ENCODE data around the gene SLFN12L.

DNA sequence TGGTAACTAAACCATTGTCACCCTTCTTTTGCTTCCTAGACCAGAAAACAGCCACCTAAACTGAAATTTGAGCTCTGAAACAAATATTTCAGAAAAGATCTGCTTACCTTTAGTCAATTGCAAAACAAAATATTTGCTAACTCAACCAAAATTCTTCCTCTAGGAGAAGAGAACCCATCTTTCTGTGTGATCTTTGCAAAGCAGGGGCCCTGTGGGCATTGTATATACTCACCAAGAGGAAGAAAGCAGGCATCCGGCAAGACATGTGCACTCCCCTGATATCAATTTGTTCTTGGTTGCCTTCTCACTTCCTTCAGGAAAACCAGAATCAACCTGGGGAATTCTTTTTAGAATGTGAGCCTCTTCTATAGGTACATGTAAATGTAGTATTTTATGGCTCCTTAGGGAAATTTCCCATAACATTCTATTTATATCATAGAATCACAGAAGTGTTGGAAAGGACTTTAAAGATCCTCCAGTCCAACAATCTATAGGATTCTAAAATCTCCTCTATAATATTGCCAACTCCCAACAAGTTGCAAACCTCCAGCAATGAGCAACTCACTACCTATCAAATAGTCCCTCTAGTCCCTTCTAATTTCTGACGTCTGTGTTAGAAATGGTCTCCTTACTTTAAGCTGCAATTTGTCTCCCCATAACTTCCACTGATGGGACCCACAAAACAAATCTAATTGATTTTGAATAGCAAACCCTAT, 22.2 kb upstream of the SLFN12L start:
- TF ChIP-seq, protein P1, sequence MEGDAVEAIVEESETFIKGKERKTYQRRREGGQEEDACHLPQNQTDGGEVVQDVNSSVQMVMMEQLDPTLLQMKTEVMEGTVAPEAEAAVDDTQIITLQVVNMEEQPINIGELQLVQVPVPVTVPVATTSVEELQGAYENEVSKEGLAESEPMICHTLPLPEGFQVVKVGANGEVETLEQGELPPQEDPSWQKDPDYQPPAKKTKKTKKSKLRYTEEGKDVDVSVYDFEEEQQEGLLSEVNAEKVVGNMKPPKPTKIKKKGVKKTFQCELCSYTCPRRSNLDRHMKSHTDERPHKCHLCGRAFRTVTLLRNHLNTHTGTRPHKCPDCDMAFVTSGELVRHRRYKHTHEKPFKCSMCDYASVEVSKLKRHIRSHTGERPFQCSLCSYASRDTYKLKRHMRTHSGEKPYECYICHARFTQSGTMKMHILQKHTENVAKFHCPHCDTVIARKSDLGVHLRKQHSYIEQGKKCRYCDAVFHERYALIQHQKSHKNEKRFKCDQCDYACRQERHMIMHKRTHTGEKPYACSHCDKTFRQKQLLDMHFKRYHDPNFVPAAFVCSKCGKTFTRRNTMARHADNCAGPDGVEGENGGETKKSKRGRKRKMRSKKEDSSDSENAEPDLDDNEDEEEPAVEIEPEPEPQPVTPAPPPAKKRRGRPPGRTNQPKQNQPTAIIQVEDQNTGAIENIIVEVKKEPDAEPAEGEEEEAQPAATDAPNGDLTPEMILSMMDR (conservative IDR thresholded peaks at IDR 0.05; ENCODE audit: low read depth, low read length): no peak
- no peak for TF ChIP-seq EZH2 (IDR thresholded peaks at IDR 0.05; ENCODE audit: low read length, unreplicated experiment)
